Breast epithelium (tissue), 4 donors: Measurements from ENCODE around the gene DUS2. TPM values are rescaled to one million over a fixed set of nuclear protein-coding genes. Genes with fewer than 3 reads are reported as not detected.
"Not testable (repeated sequence)": the region's sequence is repeated elsewhere in the genome, so short reads cannot be mapped to it uniquely, and the experiment has no call there.

Experiments
- DNase-seq, 2 donors: peaks; one replicate each; pipeline ENCODE4 v3.0.0-alpha.2; 2019; ENCODE audit warnings: low spot score in 2 of 2
- H3K27ac ChIP-seq, 2 donors: fragments of 200-600 bp; sonication (generic) in 1 of 2; one replicate each; pipeline ENCODE4 v1.5.1; 2016 to 2019; ENCODE audit warnings: mild to moderate bottlenecking in 1 of 2
- H3K27me3 ChIP-seq, 2 donors: fragments of 200-600 bp; sonication (generic) in 1 of 2; one replicate each; pipeline versions ENCODE4 v1.5.1 to v1.6.0; 2017 to 2019; ENCODE audit warnings: control low read depth in 1 of 2, mild to moderate bottlenecking in 1 of 2
- H3K36me3 ChIP-seq: fragments of 200-600 bp; one replicate; pipeline ENCODE4 v1.5.1; 2019
- H3K4me1 ChIP-seq, 2 donors: fragments of 200-600 bp; sonication (generic); one replicate each; pipeline ENCODE4 v1.5.1; 2016 to 2019; ENCODE audit warnings: control low read depth in 1 of 2
- H3K4me3 ChIP-seq, 3 donors: fragments of 200-600 bp; sonication (generic); 1 replicate in 2 of 3; 2 replicates in 1 of 3; pipeline ENCODE4 v1.5.1; 2016 to 2019; ENCODE audit warnings: mild to moderate bottlenecking in 3 of 3, moderate library complexity in 2 of 3
- H3K9me3 ChIP-seq, 2 donors: fragments of 200-600 bp; sonication (generic) in 1 of 2; one replicate each; pipeline ENCODE4 v1.5.1; 2016 to 2019; ENCODE audit warnings: control low read depth in 1 of 2
- CTCF ChIP-seq, 3 donors: fragments of 450-650 bp; IDR thresholded peaks; one replicate each; pipeline ENCODE4 v1.5.1; 2016 to 2017; ENCODE audit warnings: antibody characterized with exemption in 3 of 3, mild to moderate bottlenecking in 3 of 3, moderate library complexity in 3 of 3
- POLR2A ChIP-seq: fragments of 450-650 bp; IDR thresholded peaks from one replicate; pipeline ENCODE4 v1.6.1; 2016; ENCODE audit warnings: antibody characterized with exemption, mild to moderate bottlenecking, moderate library complexity
- POLR2AphosphoS5 ChIP-seq, 3 donors: sonication (generic); formaldehyde crosslinking; IDR thresholded peaks; one replicate each; pipeline ENCODE4 v1.6.1; 2017; ENCODE audit warnings: antibody characterized with exemption in 3 of 3
- intact Hi-C: fragments of 100-400 bp; cut with DNase I; formaldehyde crosslinking; loops from one replicate; pipeline ENCODE4 v1.15.1; 2023; ENCODE audit warnings: low total_unique reads
- total RNA-seq, 3 donors: library from RNA; depleted of rRNA; stranded (reverse); fragments of >200 nt; gene quantifications; one replicate each; pipeline ENCODE4 v1.1.0, GENCODE V29; 2016

DUS2 gene
- total RNA-seq, 3 donors from 2014 or later = 6.9 to 10.5 (median 7.7) TPM

- no peak for TF ChIP-seq POLR2AphosphoS5 (IDR thresholded peaks at IDR 0.05)
- intact Hi-C loops = no loop called here
- Histone ChIP-seq H3K27me3 (no peaks in the 10 kb centered on the region), H3K4me3 (no peak overlapping the region), H3K36me3 (no peaks in the 10 kb centered on the region), H3K9me3 (no peaks in the 10 kb centered on the region), H3K27ac (no peak overlapping the region), H3K4me1 (no peaks in the 10 kb centered on the region)
- no peak for DNase-seq
These were observed 13.8 kb upstream of the DUS2 start for GRCh38 chr16:68009157-68009735.

- H3K27me3 ChIP-seq, H3K4me3 ChIP-seq, H3K4me1 ChIP-seq, intact Hi-C loops, H3K27ac ChIP-seq, H3K36me3 ChIP-seq, DNase-seq, H3K9me3 ChIP-seq: not testable (repeated sequence)
These were observed 13.2 kb upstream of the DUS2 start for GRCh38 chr16:68009872-68010271.

DNA sequence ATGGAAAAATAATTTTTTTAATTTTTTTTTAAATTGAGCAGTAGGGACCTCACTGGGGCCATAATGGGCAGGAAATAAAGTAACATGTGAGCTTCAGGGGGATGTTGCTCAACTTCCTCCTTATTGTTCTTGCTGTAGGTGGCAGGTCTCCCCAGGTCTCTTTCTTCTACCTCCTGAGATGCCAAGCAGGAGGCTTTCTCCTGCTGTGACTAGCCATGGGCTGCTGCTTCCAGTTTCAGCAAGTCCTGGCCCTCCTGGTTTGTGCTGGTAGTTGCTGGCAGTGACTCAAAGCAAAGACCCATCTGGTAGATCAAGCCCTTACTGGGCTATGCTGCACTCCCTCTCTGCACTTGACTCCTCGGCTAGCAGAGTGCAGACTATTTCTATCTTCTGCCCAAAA is 9.6 kb upstream of the DUS2 start:
- TF ChIP-seq CTCF (IDR thresholded peaks at IDR 0.05) (no peak), POLR2A (no peak), POLR2AphosphoS5 (IDR thresholded peaks at IDR 0.05) (no peak)
- Histone ChIP-seq H3K36me3 (no peaks in the 10 kb centered on the region), H3K9me3 (no peaks in the 10 kb centered on the region), H3K4me1 (no peaks in the 10 kb centered on the region), H3K27ac (peak overlapping the region in 1 of 2 donors; percentile 48), H3K27me3 (no peaks in the 10 kb centered on the region), H3K4me3 (no peak overlapping the region)
- DNase-seq = no peak
- intact Hi-C loops = no loop called here

- no peaks in the 10 kb centered on the region for H3K27me3 ChIP-seq
These were observed 7.4 kb upstream of the DUS2 start, which contains the start of gene DPEP2NB for GRCh38 chr16:68015681-68016080. TSS of gene DPEP2NB (minus strand) at chr16:68015911. CDS start at chr16:68015770, 141 bp downstream.

DNA sequence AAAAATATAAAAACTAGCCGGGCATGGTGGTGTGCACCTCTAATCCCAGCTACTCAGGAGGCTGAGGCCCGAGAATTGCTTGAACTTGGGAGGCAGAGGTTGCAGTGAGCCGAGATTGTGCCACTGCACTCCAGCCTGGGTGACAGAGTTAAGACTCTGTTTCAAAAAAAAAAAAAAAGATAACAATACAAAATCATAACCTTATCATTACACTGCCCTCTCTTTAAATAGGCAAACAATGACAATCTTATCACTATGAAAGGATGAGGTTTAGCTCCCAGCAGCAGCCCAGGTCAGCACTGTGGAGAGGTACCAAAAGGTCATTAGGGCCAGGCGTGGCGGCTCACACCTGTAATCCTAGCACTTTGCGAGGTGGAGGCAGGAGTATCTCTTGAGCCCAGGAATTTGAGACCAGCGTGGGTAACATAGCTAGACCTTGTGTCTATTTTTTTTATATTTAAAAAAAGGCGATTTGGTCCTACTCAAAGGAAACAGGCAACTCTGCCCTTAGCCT is 3.9 kb upstream of the DUS2 start:
- no peak overlapping the region for H3K27ac ChIP-seq
- H3K9me3 ChIP-seq = no peaks in the 10 kb centered on the region
- H3K27me3 ChIP-seq = no peaks in the 10 kb centered on the region
- intact Hi-C loops = loop anchor here (5.0 kb wide), 1 partner anchor 838 kb away; no protein-coding TSS in a partner anchor
- no peak overlapping the region for H3K4me3 ChIP-seq
- H3K36me3 ChIP-seq = no peaks in the 10 kb centered on the region
- no peak for TF ChIP-seq CTCF (IDR thresholded peaks at IDR 0.05)
- TF ChIP-seq POLR2A = no peak
- no peak for TF ChIP-seq POLR2AphosphoS5 (IDR thresholded peaks at IDR 0.05)
- peaks cover 9 to 14% of the 10 kb centered on the region in 2 donors for H3K4me1 ChIP-seq
- no peak for DNase-seq

More at GRCh38 chr16:68015681-68016080, 7.4 kb upstream of the DUS2 start, which contains the start of gene DPEP2NB:
- no peak within 1 kb of the TSS for H3K27ac ChIP-seq
- H3K36me3 ChIP-seq = no peaks in the 10 kb centered on the region
- no peak within 1 kb of the TSS for H3K4me3 ChIP-seq
- intact Hi-C loops = loop anchor here (5.0 kb wide), 1 partner anchor 842 kb away; no protein-coding TSS in a partner anchor
- no peak for DNase-seq
- no peak for TF ChIP-seq POLR2AphosphoS5 (IDR thresholded peaks at IDR 0.05)
- TF ChIP-seq POLR2A = no peak
- no peaks in the 10 kb centered on the region for H3K9me3 ChIP-seq
- no peaks in the 10 kb centered on the region for H3K4me1 ChIP-seq

GRCh38 chr16:68021490-68021889 is 1.6 kb upstream of the DUS2 start:
- TF ChIP-seq POLR2A (no peak), CTCF (IDR thresholded peaks at IDR 0.05) (no peak), POLR2AphosphoS5 (IDR thresholded peaks at IDR 0.05) (no peak)
- DNase-seq = no peak
- intact Hi-C loops = no loop called here
- Histone ChIP-seq H3K9me3 (no peaks in the 10 kb centered on the region), H3K27me3 (no peaks in the 10 kb centered on the region), H3K36me3 (no peaks in the 10 kb centered on the region), H3K4me1 (peaks cover 9 to 14% of the 10 kb centered on the region in 2 donors), H3K27ac (no peak overlapping the region), H3K4me3 (peak overlapping the region in 1 of 3 donors; percentile 76)
